HepG2 (cell line): ENCODE data around the gene TXN. TPM values are rescaled to one million over a fixed set of nuclear protein-coding genes. Genes with fewer than 3 reads are reported as not detected.

Source experiments
- ATAC-seq: fragments of 200-7000 bp; cut with Tn5 transposase; 3 replicates; pipeline ENCODE4 v1.9.1; 2020; ENCODE audit warnings: mild to moderate bottlenecking, moderate library complexity
- BruUV-seq: library from RNA; stranded (reverse); fragments of 400-500 nt; replicated peaks from 2 replicates; lab custom pipeline; 2021; lab: Mats Ljungman, UMichigan
- CTCF ChIA-PET: fragments of 300-600 bp; formaldehyde crosslinking; extraction: SDS; loops from one replicate; lab custom pipeline; 2021; ENCODE audit warnings: low total read pairs, inconsistent platforms, low intra/inter-chr PET ratio; lab: Yijun Ruan, JAX
- POLR2A ChIA-PET: fragments of 350-600 bp; sonication (Branson Sonifier 250); formaldehyde crosslinking; loops from one replicate; lab custom pipeline; 2020; ENCODE audit warnings: antibody characterized with exemption, inconsistent platforms; lab: Yijun Ruan, JAX
- DNase-seq: peaks from one replicate; pipeline ENCODE4 v3.0.0-alpha.2; 2015; ENCODE audit warnings: low spot score
- FAIRE-seq: peaks from 3 replicates; lab custom pipeline; 2011; peaks lifted over from hg19 to GRCh38; lab: Jason Lieb, UNC
- H2AFZ ChIP-seq: one replicate; pipeline ENCODE4 v1.6.1; 2011; ENCODE audit warnings: low read length, inconsistent platforms
- H3K27ac ChIP-seq: fragments of 300-600 bp; 3 replicates; pipeline ENCODE4 v1.8.0; 2011; ENCODE audit warnings: mixed run types, mild to moderate bottlenecking, mixed read lengths, low read length, inconsistent platforms; ENCODE audit not compliant: insufficient read depth; ENCODE audit errors: extremely low read length
- H3K27me3 ChIP-seq, 2 experiments: fragments of 200-600 bp in 1 of 2; 2 replicates in 1 of 2; 3 replicates in 1 of 2; pipeline versions ENCODE4 v1.6.0 to v1.8.0; 2011; ENCODE audit warnings: low read length in 2 of 2, mild to moderate bottlenecking in 2 of 2, moderate library complexity in 2 of 2, inconsistent platforms in 1 of 2; ENCODE audit not compliant: insufficient read depth in 2 of 2, control insufficient read depth in 1 of 2
- H3K36me3 ChIP-seq, 2 experiments: fragments of 200-600 bp in 1 of 2; replicated peaks in 1 of 2; 2 replicates in 1 of 2; 3 replicates in 1 of 2; pipeline versions ENCODE4 v1.5.1 to v1.8.0; 2011; ENCODE audit warnings: low read length in 2 of 2, inconsistent platforms in 1 of 2; ENCODE audit not compliant: insufficient read depth in 2 of 2, control insufficient read depth in 1 of 2
- H3K4me1 ChIP-seq: 2 replicates; pipeline ENCODE4 v1.5.1; 2012; ENCODE audit warnings: low read length, inconsistent platforms; ENCODE audit not compliant: insufficient read depth
- H3K4me2 ChIP-seq: 2 replicates; pipeline ENCODE4 v1.6.0; 2011; ENCODE audit warnings: low read depth, low read length, inconsistent platforms
- H3K4me3 ChIP-seq, 3 experiments: fragments of 200-600 bp in 1 of 3; sonication (generic), shearing (Covaris generic) in 1 of 3; replicated peaks in 1 of 3; 2 replicates each; pipeline ENCODE4 v1.5.1; 2011 to 2016; ENCODE audit warnings: low read length in 3 of 3, inconsistent platforms in 2 of 3, low read depth in 2 of 3, mild to moderate bottlenecking in 2 of 3, control low read depth in 1 of 3, mixed read lengths in 1 of 3; ENCODE audit not compliant: insufficient read depth in 1 of 3
- H3K79me2 ChIP-seq: one replicate; pipeline ENCODE4 v1.6.1; 2011; ENCODE audit warnings: low read length, inconsistent platforms; ENCODE audit not compliant: insufficient read depth
- H3K9ac ChIP-seq: 2 replicates; pipeline ENCODE4 v1.6.0; 2011; ENCODE audit warnings: mild to moderate bottlenecking, low read depth, low read length, inconsistent platforms; ENCODE audit not compliant: insufficient read depth
- H3K9me3 ChIP-seq: 2 replicates; pipeline ENCODE4 v1.5.1; 2012; ENCODE audit warnings: mild to moderate bottlenecking, low read length
- H4K20me1 ChIP-seq: 2 replicates; pipeline ENCODE4 v1.6.0; 2011; ENCODE audit warnings: inconsistent platforms, mild to moderate bottlenecking, low read length, moderate library complexity; ENCODE audit not compliant: insufficient read depth
- ATF7 ChIP-seq, 2 experiments: fragments of 450-650 bp in 1 of 2; sonication (generic) in 1 of 2; formaldehyde crosslinking in 1 of 2; IDR thresholded peaks; 2 replicates each; pipeline versions ENCODE4 v1.4.0 to v1.6.1; 2016 to 2020; ENCODE audit warnings: antibody characterized with exemption in 1 of 2, mild to moderate bottlenecking in 1 of 2, missing genetic modification reagents in 1 of 2
- CREB1 ChIP-seq, 2 experiments: fragments of 450-650 bp in 1 of 2; IDR thresholded peaks; 2 replicates each; pipeline ENCODE4 v1.6.1; 2016 to 2017; ENCODE audit warnings: control low read depth in 1 of 2, mild to moderate bottlenecking in 1 of 2, missing compliant biosample characterization in 1 of 2, missing genetic modification characterization in 1 of 2
- POLR2A ChIP-seq, 2 experiments: IDR thresholded peaks; 2 replicates each; pipeline ENCODE4 v1.6.1; 2011; ENCODE audit warnings: low read depth in 2 of 2, low read length in 2 of 2, mild to moderate bottlenecking in 1 of 2, moderate library complexity in 1 of 2; ENCODE audit not compliant: insufficient read depth in 1 of 2
- POLR2G ChIP-seq: fragments of 200-400 bp; formaldehyde crosslinking; IDR thresholded peaks from 2 replicates; pipeline ENCODE4 v1.6.1; 2018; ENCODE audit warnings: mild to moderate bottlenecking, low read depth, low read length, moderate library complexity
- RBM22 ChIP-seq: fragments of 200-400 bp; formaldehyde crosslinking; optimal IDR thresholded peaks from 2 replicates; pipeline ENCODE3; 2017; ENCODE audit warnings: mild to moderate bottlenecking, low read length, moderate library complexity
- ZC3H13 ChIP-seq: sonication (generic); formaldehyde crosslinking; IDR thresholded peaks from 2 replicates; pipeline ENCODE4 v1.8.1; 2023; ENCODE audit warnings: mild to moderate bottlenecking, missing genetic modification reagents, moderate library complexity
- ZNF567 ChIP-seq: sonication (generic); formaldehyde crosslinking; IDR thresholded peaks from 2 replicates; pipeline ENCODE4 v1.8.1; 2023; ENCODE audit warnings: mild to moderate bottlenecking, missing genetic modification reagents, borderline replicate concordance
- ZNF83 ChIP-seq: sonication (generic); formaldehyde crosslinking; IDR thresholded peaks from 2 replicates; pipeline ENCODE4 v1.4.0; 2020; ENCODE audit warnings: missing genetic modification reagents, mild to moderate bottlenecking, borderline replicate concordance
- WGBS: methylation state at CpG from one replicate; pipeline ENCODE4 v1.1.6; 2017; ENCODE audit warnings: low lambda C conversion rate; 5-methylcytosine and 5-hydroxymethylcytosine counted together
- in situ Hi-C: cut with HindIII; loops from 2 replicates; pipeline ENCODE4 v1.10.0; 2017; ENCODE audit warnings: low pct_unique_long_range_greater_than_20kb; ENCODE audit not compliant: extremely low pct_ligation_motif_present
- intact Hi-C: fragments of 100-400 bp; cut with micrococcal nuclease; formaldehyde crosslinking; loops from one replicate; pipeline ENCODE4 v1.10.0; 2022; ENCODE audit not compliant: unreplicated experiment
- polyA plus RNA-seq, 8 experiments: library from polyadenylated mRNA; depleted of rRNA in 3 of 8; stranded (reverse) in 7 of 8; unstranded in 1 of 8; fragments of >200 nt; fragmentation: Illumina TruSeq in 4 of 8; extraction: Trizol in 4 of 8; gene quantifications; 2 replicates each; pipeline versions ENCODE4 v1.2.1 to v1.2.3, GENCODE V29; 2011 to 2016; ENCODE audit warnings: low read depth in 4 of 8, missing spikeins in 1 of 8, mixed read lengths in 1 of 8; ENCODE audit not compliant: insufficient read depth in 1 of 8
- total RNA-seq, 5 experiments: library from RNA; depleted of rRNA; stranded (reverse); fragments of >200 nt; fragmentation: Illumina TruSeq; extraction: Trizol; gene quantifications; 2 replicates each; pipeline ENCODE4 v1.2.3, GENCODE V29; 2016; ENCODE audit warnings: low read depth in 1 of 5
- TF ChIP-seq, protein P1 (sequence below): sonication (generic); formaldehyde crosslinking; IDR thresholded peaks from 2 replicates; pipeline ENCODE4 v1.4.0; 2020; ENCODE audit warnings: mild to moderate bottlenecking, missing genetic modification reagents

TXN gene
- total and polyA plus RNA-seq, 2 of the 13 experiments (the other 11 are each of a cell fraction or from before 2014, with no cell fraction given), result 364 to 470 TPM

DNA sequence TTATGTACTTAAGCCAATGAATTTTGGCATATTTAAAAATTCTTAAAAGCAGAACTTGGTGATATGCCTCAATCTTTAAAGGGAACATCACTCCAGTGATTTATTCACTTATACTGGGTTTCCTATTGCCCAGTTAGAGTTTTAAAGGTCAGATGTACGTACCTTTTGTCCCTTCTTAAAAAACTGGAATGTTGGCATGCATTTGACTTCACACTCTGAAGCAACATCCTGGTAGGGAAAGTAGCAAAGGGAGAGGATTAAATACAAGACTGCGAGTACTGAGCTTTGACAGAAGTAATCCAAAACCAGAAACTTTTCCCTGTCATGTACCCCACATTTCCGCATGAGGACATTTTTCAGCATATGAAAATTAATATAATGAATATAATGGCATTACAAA, 11.7 kb downstream of the TXN start:
- Histone ChIP-seq H3K36me3 (peaks cover 13 to 44% of the 10 kb centered on the region in 2 experiments), H3K4me1 (peaks cover 5% of the 10 kb centered on the region), H4K20me1 (peaks cover 27% of the 10 kb centered on the region), H2AFZ (no peak overlapping the region), H3K4me3 (no peak overlapping the region), H3K79me2 (peaks cover 23% of the 10 kb centered on the region), H3K27me3 (no peaks in the 10 kb centered on the region), H3K9ac (no peak overlapping the region), H3K4me2 (no peak overlapping the region), H3K27ac (no peak overlapping the region), H3K9me3 (no peaks in the 10 kb centered on the region)
- no peak for FAIRE-seq
- no peak for DNase-seq
- TF ChIP-seq RBM22 (peak; percentile 49), ZNF83 (CRISPR knock-in tag) (no peak)
- TF ChIP-seq, protein P1, sequence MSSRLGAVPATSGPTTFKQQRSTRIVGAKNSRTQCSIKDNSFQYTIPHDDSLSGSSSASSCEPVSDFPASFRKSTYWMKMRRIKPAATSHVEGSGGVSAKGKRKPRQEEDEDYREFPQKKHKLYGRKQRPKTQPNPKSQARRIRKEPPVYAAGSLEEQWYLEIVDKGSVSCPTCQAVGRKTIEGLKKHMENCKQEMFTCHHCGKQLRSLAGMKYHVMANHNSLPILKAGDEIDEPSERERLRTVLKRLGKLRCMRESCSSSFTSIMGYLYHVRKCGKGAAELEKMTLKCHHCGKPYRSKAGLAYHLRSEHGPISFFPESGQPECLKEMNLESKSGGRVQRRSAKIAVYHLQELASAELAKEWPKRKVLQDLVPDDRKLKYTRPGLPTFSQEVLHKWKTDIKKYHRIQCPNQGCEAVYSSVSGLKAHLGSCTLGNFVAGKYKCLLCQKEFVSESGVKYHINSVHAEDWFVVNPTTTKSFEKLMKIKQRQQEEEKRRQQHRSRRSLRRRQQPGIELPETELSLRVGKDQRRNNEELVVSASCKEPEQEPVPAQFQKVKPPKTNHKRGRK, result no peak
- no peak for ATAC-seq
- POLR2A ChIA-PET, result no interaction called here
- CTCF ChIA-PET, result no interaction called here
- 100% methylated on average over 3 of the region's 3 CpGs for WGBS
- intact Hi-C loops (no loop called here), in situ Hi-C loops (no loop called here)
- no TSS peak for BruUV-seq

DNA sequence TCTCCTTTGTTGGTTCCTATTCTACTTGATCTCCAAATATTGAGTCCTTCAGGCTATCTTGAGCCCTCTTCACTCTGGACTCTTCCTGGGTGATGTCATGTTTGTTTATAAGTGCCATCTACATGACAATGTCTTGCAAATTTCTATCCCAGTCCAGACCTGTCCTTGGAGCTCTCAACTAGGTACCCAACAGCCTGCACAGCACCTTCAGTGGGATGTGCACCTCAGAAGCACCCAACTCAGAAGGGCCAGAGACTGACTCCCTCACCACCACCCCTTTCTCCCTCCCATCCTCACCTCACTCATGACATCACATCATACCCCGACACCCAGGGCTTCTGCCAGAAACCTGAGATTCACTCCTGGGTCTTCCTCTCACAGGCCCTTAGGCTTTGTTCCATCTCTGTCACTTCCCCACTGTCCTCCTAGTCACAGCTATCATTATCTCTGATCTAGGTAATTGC, 14.4 kb downstream of the TXN start:
- no peaks in the 10 kb centered on the region for H3K27me3 ChIP-seq
- H4K20me1 ChIP-seq, result peaks cover 8% of the 10 kb centered on the region
- no peak overlapping the region for H3K9ac ChIP-seq
- TF ChIP-seq ZC3H13 (CRISPR knock-in tag), result no peak
- TF ChIP-seq ATF7 (IDR thresholded peaks at IDR 0.05), result peak; percentile 2; the same call in 1 of the 2 replicates
- no peak for TF ChIP-seq ATF7 (CRISPR knock-in tag; IDR thresholded peaks at IDR 0.05)
- TF ChIP-seq CREB1 (IDR thresholded peaks at IDR 0.05), result peak; percentile 23; the same call in 1 of the 2 replicates
- no peak for TF ChIP-seq CREB1 (CRISPR knock-in tag; IDR thresholded peaks at IDR 0.05)
- 0 out of 4 replicates have a peak, but pooled peaks of 1 of the 2 experiments have one; percentile 16 for TF ChIP-seq POLR2A (IDR thresholded peaks at IDR 0.05; ENCODE audit: insufficient read depth in 1 of 2, low read depth in 2 of 2, low read length in 2 of 2)
- no peak for TF ChIP-seq ZNF567 (CRISPR knock-in tag)
- peak; percentile 88 for TF ChIP-seq RBM22
- TF ChIP-seq POLR2G, result peak; percentile 31; the same call in 1 of the 2 replicates
- in situ Hi-C loops, result no loop called here
- WGBS, result 100% methylated on average over 1 of the region's 1 CpG
- BruUV-seq, result no TSS peak
- FAIRE-seq, result no peak
- CTCF ChIA-PET, result no interaction called here
- POLR2A ChIA-PET, result interaction anchor here (1.2 to 2.4 kb wide), 2 partner anchors 15 to 47 kb away, joined by 4 to 10 read pairs; partner anchors contain the start of gene TXN
- no peak overlapping the region for H3K27ac ChIP-seq
- no peaks in the 10 kb centered on the region for H3K4me1 ChIP-seq
- peaks cover 8% of the 10 kb centered on the region for H3K79me2 ChIP-seq
- peaks cover 7 to 24% of the 10 kb centered on the region in 2 experiments for H3K36me3 ChIP-seq
- no peak overlapping the region for H2AFZ ChIP-seq
- H3K4me3 ChIP-seq, result no peak overlapping the region
- intact Hi-C loops, result no loop called here
- peak; percentile 49 for ATAC-seq
- no peak for DNase-seq
- no peak overlapping the region for H3K4me2 ChIP-seq
- H3K9me3 ChIP-seq, result no peaks in the 10 kb centered on the region
